SK-N-MC (cell line): ENCODE measurements around the gene TMEM92.

Experiments used
- DNase-seq: peaks from one replicate; pipeline ENCODE4 v3.0.0-alpha.2; 2011; ENCODE audit warnings: low read depth, low spot score
- H3K27ac ChIP-seq: fragments of 200-600 bp; sonication (generic); 2 replicates; pipeline ENCODE4 v1.5.1; 2016; ENCODE audit warnings: mixed run types
- H3K36me3 ChIP-seq: fragments of 200-600 bp; sonication (generic); 2 replicates; pipeline ENCODE4 v1.6.1; 2017; ENCODE audit warnings: antibody characterized with exemption, low read length, mixed read lengths; ENCODE audit not compliant: insufficient read depth
- H3K4me3 ChIP-seq: fragments of 200-600 bp; sonication (generic); 2 replicates; pipeline ENCODE4 v1.5.1; 2016
- H3K9ac ChIP-seq: fragments of 200-600 bp; sonication (generic); 2 replicates; pipeline ENCODE4 v1.8.0; 2017; ENCODE audit warnings: mixed run types, mixed read lengths; ENCODE audit not compliant: insufficient read length
- H3K9me3 ChIP-seq: fragments of 200-600 bp; sonication (generic); 2 replicates; pipeline ENCODE4 v1.6.1; 2017; ENCODE audit warnings: low read depth, mild to moderate bottlenecking, antibody characterized with exemption, low read length, moderate library complexity, mixed read lengths
- EZH2 ChIP-seq: fragments of 200-600 bp; sonication (generic); IDR thresholded peaks from one replicate; pipeline ENCODE4 v1.6.1; 2017; ENCODE audit warnings: antibody characterized with exemption
- FOXP2 ChIP-seq: optimal IDR thresholded peaks from 2 replicates; pipeline ENCODE3; 2011; ENCODE audit warnings: mild to moderate bottlenecking, moderate library complexity; ENCODE audit not compliant: insufficient read depth; ENCODE audit errors: extremely low read length, control extremely low read depth
- POLR2AphosphoS5 ChIP-seq: IDR thresholded peaks from 2 replicates; pipeline ENCODE4 v1.6.1; 2012; ENCODE audit warnings: mild to moderate bottlenecking, low read depth, low read length, borderline replicate concordance

TMEM92 gene

GRCh38 chr17:50274142-50274896, at the start of gene TMEM92:
TMEM92 (plus strand) TSS chr17:50274466; CDS start chr17:50274502, 36 bp downstream.
- no peak for DNase-seq
- Histone ChIP-seq H3K9me3 (no peaks in the 10 kb centered on the region), H3K4me3 (peak within 1 kb of the TSS; percentile 73), H3K9ac (no peak within 1 kb of the TSS), H3K27ac (no peak within 1 kb of the TSS), H3K36me3 (no peaks in the 10 kb centered on the region)
- TF ChIP-seq POLR2AphosphoS5 (no peak), FOXP2 (no peak), EZH2 (no peak)

GRCh38 chr17:50225701-50226240, 48.5 kb upstream of the TMEM92 start:
- TF ChIP-seq POLR2AphosphoS5 (no peak), EZH2 (no peak), FOXP2 (no peak)
- DNase-seq: no peak
- Histone ChIP-seq H3K9ac (no peak overlapping the region), H3K36me3 (no peaks in the 10 kb centered on the region), H3K27ac (no peak overlapping the region), H3K9me3 (no peaks in the 10 kb centered on the region), H3K4me3 (no peak overlapping the region)

- no peak for TF ChIP-seq EZH2
- TF ChIP-seq POLR2AphosphoS5: no peak
- TF ChIP-seq FOXP2: no peak
These were observed 39.7 kb upstream of the TMEM92 start for GRCh38 chr17:50234581-50234980.

GRCh38 chr17:50237901-50238300, 36.4 kb upstream of the TMEM92 start:
- Histone ChIP-seq H3K9me3 (0 out of 2 replicates have a peak, but pooled peaks cover 3% of the 10 kb centered on the region), H3K9ac (no peak overlapping the region), H3K36me3 (no peaks in the 10 kb centered on the region), H3K4me3 (no peak overlapping the region), H3K27ac (no peak overlapping the region)
- DNase-seq: no peak
- TF ChIP-seq POLR2AphosphoS5 (no peak), EZH2 (no peak), FOXP2 (no peak)

More at GRCh38 chr17:50234581-50234980, 39.7 kb upstream of the TMEM92 start:
- Histone ChIP-seq H3K9me3 (no peaks in the 10 kb centered on the region), H3K36me3 (no peaks in the 10 kb centered on the region), H3K9ac (no peak overlapping the region), H3K4me3 (no peak overlapping the region), H3K27ac (no peak overlapping the region)
- no peak for DNase-seq

GRCh38 chr17:50238601-50239280, 35.5 kb upstream of the TMEM92 start:
- Histone ChIP-seq H3K27ac (no peak overlapping the region), H3K4me3 (no peak overlapping the region), H3K36me3 (no peaks in the 10 kb centered on the region), H3K9me3 (0 out of 2 replicates have a peak, but pooled peaks cover 3% of the 10 kb centered on the region), H3K9ac (no peak overlapping the region)
- DNase-seq: no peak
- TF ChIP-seq FOXP2: no peak
- TF ChIP-seq POLR2AphosphoS5: no peak
- no peak for TF ChIP-seq EZH2

- no peak overlapping the region for H3K4me3 ChIP-seq
- no peak for DNase-seq
- H3K36me3 ChIP-seq: no peaks in the 10 kb centered on the region
- H3K9me3 ChIP-seq: 0 out of 2 replicates have a peak, but pooled peaks cover 3% of the 10 kb centered on the region
- no peak overlapping the region for H3K27ac ChIP-seq
- TF ChIP-seq POLR2AphosphoS5 (no peak), FOXP2 (no peak), EZH2 (no peak)
- H3K9ac ChIP-seq: no peak overlapping the region
These were observed 34.3 kb upstream of the TMEM92 start for GRCh38 chr17:50239937-50240336.

GRCh38 chr17:50240851-50241250, 33.4 kb upstream of the TMEM92 start:
- DNase-seq: no peak
- 0 out of 2 replicates have a peak, but pooled peaks cover 3% of the 10 kb centered on the region for H3K9me3 ChIP-seq
- TF ChIP-seq FOXP2 (no peak), EZH2 (no peak), POLR2AphosphoS5 (no peak)

GRCh38 chr17:50241431-50241830, 32.8 kb upstream of the TMEM92 start:
- no peak overlapping the region for H3K4me3 ChIP-seq
- no peaks in the 10 kb centered on the region for H3K36me3 ChIP-seq
- H3K27ac ChIP-seq: no peak overlapping the region
- TF ChIP-seq POLR2AphosphoS5 (no peak), FOXP2 (no peak), EZH2 (no peak)
- H3K9me3 ChIP-seq: 0 out of 2 replicates have a peak, but pooled peaks cover 3% of the 10 kb centered on the region
- H3K9ac ChIP-seq: no peak overlapping the region
- no peak for DNase-seq

More at GRCh38 chr17:50240851-50241250, 33.4 kb upstream of the TMEM92 start:
- H3K4me3 ChIP-seq: no peak overlapping the region
- H3K9ac ChIP-seq: no peak overlapping the region
- H3K27ac ChIP-seq: no peak overlapping the region
- no peaks in the 10 kb centered on the region for H3K36me3 ChIP-seq
